Peyer's patch (tissue), 4 donors: Measurements from ENCODE around the gene CHMP2B.

Experiments used
- CTCF ChIP-seq, 6 experiments: fragments of 450-650 bp in 4 of 6; fragments of 200-600 bp in 2 of 6; sonication (generic) in 1 of 6; IDR thresholded peaks; one replicate each; pipeline ENCODE4 v1.5.1; 2017 to 2019; ENCODE audit warnings: antibody characterized with exemption in 6 of 6, mild to moderate bottlenecking in 3 of 6, moderate library complexity in 1 of 6
- POLR2A ChIP-seq, 2 donors: fragments of 450-650 bp; IDR thresholded peaks; one replicate each; pipeline ENCODE4 v1.5.1; 2017; ENCODE audit warnings: antibody characterized with exemption in 2 of 2, mild to moderate bottlenecking in 2 of 2, moderate library complexity in 2 of 2

DNA sequence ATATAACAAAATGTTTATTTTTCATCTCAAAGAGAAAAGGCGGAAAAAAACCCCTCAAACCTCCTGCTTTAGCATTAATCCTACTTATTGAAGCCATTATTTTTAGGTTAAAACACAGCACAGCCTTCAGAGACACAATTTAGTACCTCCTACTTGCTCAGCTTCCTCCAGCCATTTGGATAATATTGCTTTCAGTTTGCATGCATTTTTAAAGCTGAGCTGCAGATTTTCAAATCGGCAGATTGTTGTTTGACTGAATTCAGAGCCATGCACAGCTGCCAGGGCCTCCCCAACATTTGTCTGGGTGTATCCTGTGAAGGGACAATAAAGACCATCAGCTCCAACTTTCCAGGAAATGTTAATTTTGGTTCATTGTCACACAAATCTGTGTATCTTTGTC is 34.8 kb downstream of the CHMP2B start:
- no peak for TF ChIP-seq CTCF (IDR thresholded peaks at IDR 0.05)
- TF ChIP-seq POLR2A (IDR thresholded peaks at IDR 0.05), result no peak
